Measurements from ENCODE around the gene TEAD4. TPM values are rescaled to one million over a fixed set of nuclear protein-coding genes. Genes with fewer than 3 reads are reported as not detected.

Gene TEAD4
- total RNA-seq, 1 experiment from 2014 or later, result 96.8 TPM

DNA sequence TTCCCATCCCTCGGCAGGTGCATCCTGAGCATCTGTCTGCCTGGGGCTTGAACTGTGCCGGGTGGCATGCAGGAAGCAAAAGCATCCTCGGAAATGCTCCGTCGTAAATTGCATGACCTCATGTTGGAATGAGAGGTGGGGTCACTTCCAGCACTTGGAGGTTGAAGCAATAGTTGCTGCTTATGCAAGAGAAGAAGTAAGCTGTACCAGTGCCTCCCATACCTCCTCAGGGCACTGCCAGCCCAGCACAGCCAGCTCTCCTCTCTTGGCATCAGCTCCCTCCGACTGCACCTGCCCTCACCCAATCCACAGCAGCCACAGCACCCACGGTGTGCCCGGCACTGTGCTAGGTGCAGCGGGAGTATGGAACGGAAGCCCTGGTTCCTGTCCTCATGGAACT, 11.5 kb downstream of the TEAD4 start:
- TF ChIP-seq ATF3 (CRISPR knock-in tag; conservative IDR thresholded peaks at IDR 0.05), result 0 out of 2 replicates have a peak, but pooled peaks have one; percentile 43
- TF ChIP-seq SMAD4 (CRISPR knock-in tag; IDR thresholded peaks at IDR 0.05), result no peak
- Mint-ChIP-seq H3K27ac (peak overlapping the region; percentile 19; the same call in 1 of the 2 replicates), H3K4me1 (peaks cover 34% of the 10 kb centered on the region), H3K27me3 (ENCODE audit: low read depth) (no peaks in the 10 kb centered on the region), H3K36me3 (peaks cover 44% of the 10 kb centered on the region), H3K4me3 (no peak overlapping the region), H3K9me3 (no peaks in the 10 kb centered on the region)
- POLR2A ChIA-PET, result no interaction called here
- CTCF ChIA-PET, result no interaction called here
- DNase-seq (ENCODE audit: low spot score) (no peak), ATAC-seq (no peak)

GRCh38 chr12:2973566-2973965, 14.4 kb downstream of the TEAD4 start:
- ChIA-PET CTCF (interaction anchor here (0.5 to 2.3 kb wide), 6 partner anchors 19 to 129 kb away, joined by 3 to 9 read pairs (median 4); no protein-coding TSS in a partner anchor), POLR2A (no interaction called here)
- Mint-ChIP-seq H3K4me3 (no peak overlapping the region), H3K27me3 (ENCODE audit: low read depth) (no peaks in the 10 kb centered on the region), H3K36me3 (peaks cover 29% of the 10 kb centered on the region), H3K27ac (peak overlapping the region; percentile 71), H3K9me3 (no peaks in the 10 kb centered on the region), H3K4me1 (peaks cover 51% of the 10 kb centered on the region)
- no peak for DNase-seq (ENCODE audit: low spot score)
- TF ChIP-seq, protein P1, sequence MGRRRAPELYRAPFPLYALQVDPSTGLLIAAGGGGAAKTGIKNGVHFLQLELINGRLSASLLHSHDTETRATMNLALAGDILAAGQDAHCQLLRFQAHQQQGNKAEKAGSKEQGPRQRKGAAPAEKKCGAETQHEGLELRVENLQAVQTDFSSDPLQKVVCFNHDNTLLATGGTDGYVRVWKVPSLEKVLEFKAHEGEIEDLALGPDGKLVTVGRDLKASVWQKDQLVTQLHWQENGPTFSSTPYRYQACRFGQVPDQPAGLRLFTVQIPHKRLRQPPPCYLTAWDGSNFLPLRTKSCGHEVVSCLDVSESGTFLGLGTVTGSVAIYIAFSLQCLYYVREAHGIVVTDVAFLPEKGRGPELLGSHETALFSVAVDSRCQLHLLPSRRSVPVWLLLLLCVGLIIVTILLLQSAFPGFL (CRISPR knock-in tag; IDR thresholded peaks at IDR 0.05; ENCODE audit: borderline replicate concordance), result no peak
- no peak for TF ChIP-seq JAZF1 (CRISPR knock-in tag; IDR thresholded peaks at IDR 0.05)
- TF ChIP-seq ATF2 (CRISPR knock-in tag; IDR thresholded peaks at IDR 0.05; ENCODE audit: borderline replicate concordance, low read depth), result no peak
- TF ChIP-seq MXD4 (CRISPR knock-in tag; IDR thresholded peaks at IDR 0.05; ENCODE audit: borderline replicate concordance), result no peak
- no peak for TF ChIP-seq CREM (CRISPR knock-in tag; IDR thresholded peaks at IDR 0.05)
- TF ChIP-seq ZNF317 (CRISPR knock-in tag; IDR thresholded peaks at IDR 0.05; ENCODE audit: borderline replicate concordance, low read depth), result no peak
- TF ChIP-seq ATF3 (CRISPR knock-in tag; conservative IDR thresholded peaks at IDR 0.05), result no peak
- no peak for TF ChIP-seq ZNF423 (CRISPR knock-in tag; IDR thresholded peaks at IDR 0.05)
- TF ChIP-seq, protein P2, sequence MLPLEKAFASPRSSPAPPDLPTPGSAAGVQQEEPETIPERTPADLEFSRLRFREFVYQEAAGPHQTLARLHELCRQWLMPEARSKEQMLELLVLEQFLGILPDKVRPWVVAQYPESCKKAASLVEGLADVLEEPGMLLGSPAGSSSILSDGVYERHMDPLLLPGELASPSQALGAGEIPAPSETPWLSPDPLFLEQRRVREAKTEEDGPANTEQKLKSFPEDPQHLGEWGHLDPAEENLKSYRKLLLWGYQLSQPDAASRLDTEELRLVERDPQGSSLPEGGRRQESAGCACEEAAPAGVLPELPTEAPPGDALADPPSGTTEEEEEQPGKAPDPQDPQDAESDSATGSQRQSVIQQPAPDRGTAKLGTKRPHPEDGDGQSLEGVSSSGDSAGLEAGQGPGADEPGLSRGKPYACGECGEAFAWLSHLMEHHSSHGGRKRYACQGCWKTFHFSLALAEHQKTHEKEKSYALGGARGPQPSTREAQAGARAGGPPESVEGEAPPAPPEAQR (CRISPR knock-in tag; IDR thresholded peaks at IDR 0.05), result no peak
- no peak for TF ChIP-seq TP53 (CRISPR knock-in tag; IDR thresholded peaks at IDR 0.05)
- TF ChIP-seq ESRRA (CRISPR knock-in tag; IDR thresholded peaks at IDR 0.05; ENCODE audit: borderline replicate concordance), result no peak
- no peak for TF ChIP-seq ZNF396 (CRISPR knock-in tag; IDR thresholded peaks at IDR 0.05; ENCODE audit: borderline replicate concordance)
- no peak for ATAC-seq

GRCh38 chr12:2974560-2974971, 15.4 kb downstream of the TEAD4 start:
- CTCF ChIA-PET, result interaction anchor here (0.9 to 2.3 kb wide), 7 partner anchors 30 to 130 kb away, joined by 3 to 9 read pairs (median 5); no protein-coding TSS in a partner anchor
- peak; percentile 72 for ATAC-seq

More at GRCh38 chr12:2974560-2974971, 15.4 kb downstream of the TEAD4 start:
- Mint-ChIP-seq H3K9me3 (no peaks in the 10 kb centered on the region), H3K4me1 (peaks cover 49% of the 10 kb centered on the region), H3K27me3 (ENCODE audit: low read depth) (no peaks in the 10 kb centered on the region), H3K27ac (peak overlapping the region; percentile 81; the same call in 1 of the 2 replicates), H3K4me3 (no peak overlapping the region), H3K36me3 (peaks cover 29% of the 10 kb centered on the region)
- POLR2A ChIA-PET, result interaction anchor here (1.2 kb wide), 1 partner anchor 11 kb away, joined by 6 read pairs; no protein-coding TSS in a partner anchor
- TF ChIP-seq, protein P3, sequence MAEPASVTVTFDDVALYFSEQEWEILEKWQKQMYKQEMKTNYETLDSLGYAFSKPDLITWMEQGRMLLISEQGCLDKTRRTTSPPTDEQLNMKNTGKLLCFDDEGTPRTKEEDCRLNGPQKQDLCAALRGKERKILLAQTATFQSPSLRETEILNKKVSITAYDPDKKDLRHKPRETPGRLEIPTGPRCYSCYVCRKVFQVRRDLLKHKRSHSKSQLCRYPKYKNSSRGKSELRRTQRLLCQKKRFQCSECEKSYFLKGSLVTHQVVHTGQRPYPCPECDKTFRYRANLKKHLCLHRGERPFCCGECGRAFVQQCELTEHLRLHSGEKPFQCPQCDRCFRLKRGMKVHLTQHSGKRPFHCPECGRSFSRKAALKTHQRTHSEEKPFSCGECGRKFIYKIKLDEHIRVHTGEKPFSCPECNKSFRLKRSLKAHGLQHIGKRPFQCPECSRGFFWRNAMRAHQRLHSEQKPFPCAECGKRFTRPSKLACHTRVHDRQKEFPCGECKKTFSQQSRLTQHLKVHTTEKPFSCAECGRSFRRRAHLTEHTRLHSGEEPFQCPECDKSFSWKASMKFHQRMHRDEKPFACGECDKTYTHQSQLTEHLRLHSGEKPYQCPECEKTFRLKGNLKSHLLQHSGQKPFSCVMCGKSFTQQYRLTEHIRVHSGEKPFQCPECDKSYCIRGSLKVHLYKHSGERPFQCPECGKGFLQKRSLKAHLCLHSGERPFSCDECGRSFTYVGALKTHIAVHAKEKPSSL (CRISPR knock-in tag; conservative IDR thresholded peaks at IDR 0.05), result no peak
- 0 out of 2 replicates have a peak, but pooled peaks have one; percentile 26 for TF ChIP-seq SP1 (CRISPR knock-in tag; conservative IDR thresholded peaks at IDR 0.05)
- TF ChIP-seq FOXP1 (CRISPR knock-in tag; IDR thresholded peaks at IDR 0.05; ENCODE audit: borderline replicate concordance), result peak; percentile 47; the same call in 1 of the 2 replicates
- TF ChIP-seq ZNF263 (CRISPR knock-in tag; IDR thresholded peaks at IDR 0.05; ENCODE audit: low read depth), result no peak
- TF ChIP-seq, protein P4, sequence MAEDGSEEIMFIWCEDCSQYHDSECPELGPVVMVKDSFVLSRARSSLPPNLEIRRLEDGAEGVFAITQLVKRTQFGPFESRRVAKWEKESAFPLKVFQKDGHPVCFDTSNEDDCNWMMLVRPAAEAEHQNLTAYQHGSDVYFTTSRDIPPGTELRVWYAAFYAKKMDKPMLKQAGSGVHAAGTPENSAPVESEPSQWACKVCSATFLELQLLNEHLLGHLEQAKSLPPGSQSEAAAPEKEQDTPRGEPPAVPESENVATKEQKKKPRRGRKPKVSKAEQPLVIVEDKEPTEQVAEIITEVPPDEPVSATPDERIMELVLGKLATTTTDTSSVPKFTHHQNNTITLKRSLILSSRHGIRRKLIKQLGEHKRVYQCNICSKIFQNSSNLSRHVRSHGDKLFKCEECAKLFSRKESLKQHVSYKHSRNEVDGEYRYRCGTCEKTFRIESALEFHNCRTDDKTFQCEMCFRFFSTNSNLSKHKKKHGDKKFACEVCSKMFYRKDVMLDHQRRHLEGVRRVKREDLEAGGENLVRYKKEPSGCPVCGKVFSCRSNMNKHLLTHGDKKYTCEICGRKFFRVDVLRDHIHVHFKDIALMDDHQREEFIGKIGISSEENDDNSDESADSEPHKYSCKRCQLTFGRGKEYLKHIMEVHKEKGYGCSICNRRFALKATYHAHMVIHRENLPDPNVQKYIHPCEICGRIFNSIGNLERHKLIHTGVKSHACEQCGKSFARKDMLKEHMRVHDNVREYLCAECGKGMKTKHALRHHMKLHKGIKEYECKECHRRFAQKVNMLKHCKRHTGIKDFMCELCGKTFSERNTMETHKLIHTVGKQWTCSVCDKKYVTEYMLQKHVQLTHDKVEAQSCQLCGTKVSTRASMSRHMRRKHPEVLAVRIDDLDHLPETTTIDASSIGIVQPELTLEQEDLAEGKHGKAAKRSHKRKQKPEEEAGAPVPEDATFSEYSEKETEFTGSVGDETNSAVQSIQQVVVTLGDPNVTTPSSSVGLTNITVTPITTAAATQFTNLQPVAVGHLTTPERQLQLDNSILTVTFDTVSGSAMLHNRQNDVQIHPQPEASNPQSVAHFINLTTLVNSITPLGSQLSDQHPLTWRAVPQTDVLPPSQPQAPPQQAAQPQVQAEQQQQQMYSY (CRISPR knock-in tag; IDR thresholded peaks at IDR 0.05), result peak; percentile 49; the same call in 1 of the 2 replicates
- TF ChIP-seq JUN (CRISPR knock-in tag; IDR thresholded peaks at IDR 0.05), result no peak
- DNase-seq (ENCODE audit: low spot score), result peak; percentile 50

Data from WTC11 (cell line).